NCI-H2107 treated with DMSO at 0.1 percent for 48 hours (cell line): Measurements from ENCODE around the gene CSF2.

Experiments
- DNase-seq: peaks from one replicate; lab custom pipeline; 2025; ENCODE audit not compliant: unreplicated experiment; lab: John Stamatoyannopoulos, UW

Gene CSF2

DNA sequence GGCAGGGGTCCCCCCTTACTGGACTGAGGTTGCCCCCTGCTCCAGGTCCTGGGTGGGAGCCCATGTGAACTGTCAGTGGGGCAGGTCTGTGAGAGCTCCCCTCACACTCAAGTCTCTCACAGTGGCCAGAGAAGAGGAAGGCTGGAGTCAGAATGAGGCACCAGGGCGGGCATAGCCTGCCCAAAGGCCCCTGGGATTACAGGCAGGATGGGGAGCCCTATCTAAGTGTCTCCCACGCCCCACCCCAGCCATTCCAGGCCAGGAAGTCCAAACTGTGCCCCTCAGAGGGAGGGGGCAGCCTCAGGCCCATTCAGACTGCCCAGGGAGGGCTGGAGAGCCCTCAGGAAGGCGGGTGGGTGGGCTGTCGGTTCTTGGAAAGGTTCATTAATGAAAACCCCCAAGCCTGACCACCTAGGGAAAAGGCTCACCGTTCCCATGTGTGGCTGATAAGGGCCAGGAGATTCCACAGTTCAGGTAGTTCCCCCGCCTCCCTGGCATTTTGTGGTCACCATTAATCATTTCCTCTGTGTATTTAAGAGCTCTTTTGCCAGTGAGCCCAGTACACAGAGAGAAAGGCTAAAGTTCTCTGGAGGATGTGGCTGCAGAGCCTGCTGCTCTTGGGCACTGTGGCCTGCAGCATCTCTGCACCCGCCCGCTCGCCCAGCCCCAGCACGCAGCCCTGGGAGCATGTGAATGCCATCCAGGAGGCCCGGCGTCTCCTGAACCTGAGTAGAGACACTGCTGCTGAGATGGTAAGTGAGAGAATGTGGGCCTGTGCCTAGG lies at the start of gene CSF2:
TSS of gene CSF2 (plus strand) at position 559 of the 783 bp plus-strand sequence. CDS start at position 594, 35 bp downstream.
- no peak for DNase-seq

DNA sequence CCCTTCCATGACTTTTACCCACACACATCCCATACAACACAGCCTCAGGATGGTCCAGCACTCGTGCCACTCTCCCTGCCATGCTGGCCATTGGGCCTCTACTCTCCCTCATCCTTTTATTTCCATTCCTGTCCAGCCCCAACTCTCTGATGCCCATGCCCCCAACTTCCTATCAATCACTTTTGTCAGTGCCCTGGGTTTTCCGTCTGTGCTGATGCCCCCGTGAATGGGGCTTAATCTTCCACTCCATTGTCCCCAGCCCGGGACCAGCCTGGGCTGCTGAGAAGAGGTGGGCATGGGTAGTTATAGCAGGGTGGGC lies 49.5 kb upstream of the CSF2 start:
- no peak for DNase-seq

DNA sequence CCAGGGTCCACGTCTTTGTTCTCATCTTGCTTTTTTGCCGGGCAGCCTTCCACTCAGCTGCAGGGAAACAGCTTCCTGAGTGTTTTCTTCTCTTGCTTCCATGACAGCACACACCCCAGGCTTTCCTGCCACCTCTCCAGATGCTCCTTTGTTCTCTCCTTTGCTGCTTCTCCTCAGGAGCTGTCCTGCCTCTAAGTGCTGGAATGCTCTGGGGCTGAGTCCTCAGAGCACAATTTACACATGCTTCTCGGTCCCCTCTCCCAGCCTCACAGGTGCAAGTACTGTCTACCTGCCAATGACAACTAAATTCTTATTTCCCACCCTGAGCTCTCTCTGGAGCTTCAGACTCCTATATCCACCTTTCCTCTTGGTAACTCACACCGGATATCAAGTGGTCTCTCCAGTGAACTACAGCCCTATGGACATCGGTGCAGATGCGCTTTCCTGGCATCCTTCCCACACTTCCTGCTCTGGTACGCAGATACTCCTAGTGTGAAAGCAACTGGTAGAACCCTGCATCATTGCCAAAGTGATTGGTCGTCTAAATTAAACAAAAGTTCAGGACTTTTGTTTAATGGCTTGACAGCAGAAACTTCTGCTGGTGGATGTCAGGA lies 48.7 kb upstream of the CSF2 start:
- no peak for DNase-seq

DNA sequence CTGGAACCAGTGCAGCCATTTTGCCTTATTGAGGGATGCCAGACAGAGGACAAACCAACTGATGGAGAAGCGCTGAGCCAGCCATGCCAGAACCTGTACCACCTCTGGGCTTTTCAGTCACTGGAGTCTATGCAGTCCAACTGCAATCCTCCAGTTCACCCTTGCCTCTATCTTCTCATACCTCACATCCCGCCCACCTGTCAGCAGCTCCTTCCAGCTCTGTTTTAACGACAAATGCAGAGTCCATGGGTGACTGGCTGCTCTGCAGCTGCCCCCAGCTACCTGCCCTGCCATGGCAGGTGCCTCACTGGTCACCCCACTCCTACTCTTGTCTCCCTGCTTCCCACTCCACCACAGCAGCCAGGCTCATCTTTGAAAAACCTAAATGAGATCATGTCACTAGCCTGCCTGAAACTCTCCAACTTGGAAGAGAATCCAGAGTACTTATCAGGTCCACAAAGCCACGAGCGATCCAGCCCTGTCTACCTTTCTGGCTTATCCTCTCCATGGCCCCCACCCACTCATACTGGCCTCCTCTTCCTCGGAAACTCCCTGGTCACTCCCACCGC lies 48.1 kb upstream of the CSF2 start:
- no peak for DNase-seq

DNA sequence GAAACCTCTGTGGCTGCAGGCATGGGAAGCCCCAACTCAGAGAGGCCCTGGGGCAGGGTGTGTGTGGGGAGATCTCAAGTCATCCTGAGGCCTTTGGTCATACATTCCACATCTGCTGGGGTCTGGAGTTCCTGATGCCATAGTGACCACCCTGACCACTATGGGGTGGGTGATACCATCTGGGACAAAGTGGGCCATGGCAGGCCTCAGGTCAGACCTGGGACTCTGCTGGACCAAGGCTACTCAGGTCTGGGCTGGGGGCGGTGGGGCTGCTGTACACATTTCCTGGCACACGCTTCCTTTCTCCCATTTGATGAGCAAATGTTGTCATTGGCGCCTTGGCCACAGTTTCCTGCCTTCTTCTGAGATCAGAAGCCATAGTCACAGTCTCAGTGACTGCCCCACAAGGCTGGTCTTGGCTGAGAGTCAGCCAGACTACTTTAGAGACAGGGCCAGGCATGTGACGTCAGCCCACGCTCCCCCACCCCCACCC lies 47.0 kb upstream of the CSF2 start:
- DNase-seq = no peak

DNA sequence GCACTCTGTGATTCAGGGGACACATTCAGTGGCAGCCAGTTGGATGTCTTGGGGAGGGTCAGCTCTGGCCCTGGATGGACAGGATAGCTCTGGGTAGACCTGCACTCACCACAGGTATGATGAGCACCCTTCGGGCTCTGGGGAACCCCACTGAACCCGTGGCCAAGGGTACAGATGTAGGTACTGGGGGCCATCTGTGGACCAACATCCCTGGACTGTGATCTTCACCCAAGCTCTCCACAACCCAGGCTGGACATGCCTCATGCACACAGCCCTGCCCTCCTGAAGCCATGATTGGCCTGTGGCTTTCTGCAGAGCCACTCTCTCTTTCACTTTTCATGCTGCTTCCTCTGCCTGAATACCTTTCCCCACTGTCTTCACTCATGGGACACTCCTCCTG lies 46.6 kb upstream of the CSF2 start:
- DNase-seq = no peak

DNA sequence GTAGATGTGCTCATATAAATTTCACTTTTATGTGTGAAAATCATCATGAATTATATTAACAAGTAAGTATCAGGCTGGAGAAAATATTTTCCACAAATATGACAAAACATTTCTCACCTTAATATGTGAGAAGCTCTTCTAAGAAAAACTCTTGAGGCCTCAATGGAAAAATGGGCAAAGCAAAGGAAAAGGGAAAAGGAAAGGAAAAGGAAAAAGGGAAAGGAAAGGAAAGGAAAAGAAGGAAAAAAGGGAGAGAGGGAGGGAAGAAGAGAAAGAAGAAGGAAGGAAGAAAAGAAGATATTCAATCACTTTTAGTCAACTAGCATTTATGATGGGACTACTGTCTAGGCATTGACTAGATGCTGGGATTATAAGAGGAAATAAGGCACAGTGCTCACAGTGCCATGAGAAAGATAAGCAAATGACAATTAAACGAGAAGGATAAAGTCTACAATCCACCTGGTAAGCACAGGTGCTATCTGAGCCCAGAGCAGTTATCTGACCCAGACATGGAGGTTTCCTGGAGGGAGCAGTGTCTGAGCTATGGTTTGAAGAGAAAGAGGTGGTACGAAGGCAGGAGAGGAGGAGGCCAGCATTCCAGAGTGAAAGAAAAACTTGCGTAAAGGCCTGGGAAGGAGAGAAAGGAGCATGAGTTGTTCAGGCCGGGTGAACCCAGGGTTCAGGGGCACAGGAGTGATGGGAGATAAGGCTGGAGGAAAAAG lies 43.8 kb upstream of the CSF2 start:
- DNase-seq = no peak

DNA sequence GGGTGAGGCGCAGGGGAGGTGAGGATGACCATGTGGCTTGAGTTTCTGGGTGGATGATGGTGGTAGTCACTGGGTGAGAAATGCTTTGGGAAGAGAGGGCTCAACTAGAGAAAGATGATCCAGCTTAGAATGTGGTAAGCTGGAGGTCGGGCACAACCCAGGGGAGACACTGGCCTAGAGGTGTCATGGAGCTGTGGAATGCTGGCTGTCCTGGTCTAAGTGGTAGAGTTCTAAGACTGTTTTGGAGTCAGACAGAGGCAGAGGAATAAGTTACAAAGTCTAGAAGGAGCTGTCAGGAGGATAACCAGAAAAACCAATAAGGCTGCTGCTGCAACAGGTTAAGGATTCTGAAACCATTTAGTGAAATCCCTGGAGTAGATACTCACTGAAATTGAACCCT lies 43.0 kb upstream of the CSF2 start:
- DNase-seq = no peak

DNA sequence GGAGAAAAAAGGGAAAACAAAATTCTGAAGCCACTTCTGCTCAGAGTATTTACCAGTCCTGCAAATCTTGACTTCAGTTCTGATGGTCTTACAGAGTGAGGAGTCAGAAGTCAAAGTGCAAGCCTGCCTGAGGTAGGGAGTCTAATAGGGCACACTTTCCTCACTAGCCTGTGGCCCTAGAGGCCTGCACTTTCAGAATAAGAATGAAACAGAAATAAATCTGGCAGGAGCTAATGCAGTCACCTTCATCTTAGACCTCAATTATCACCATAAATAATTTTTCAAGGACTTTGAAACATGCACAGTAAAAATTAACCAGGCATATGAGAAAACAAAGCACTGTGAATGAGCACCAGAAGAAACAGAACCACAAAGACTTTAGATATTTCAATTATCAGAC lies 41.4 kb upstream of the CSF2 start:
- DNase-seq = no peak

DNA sequence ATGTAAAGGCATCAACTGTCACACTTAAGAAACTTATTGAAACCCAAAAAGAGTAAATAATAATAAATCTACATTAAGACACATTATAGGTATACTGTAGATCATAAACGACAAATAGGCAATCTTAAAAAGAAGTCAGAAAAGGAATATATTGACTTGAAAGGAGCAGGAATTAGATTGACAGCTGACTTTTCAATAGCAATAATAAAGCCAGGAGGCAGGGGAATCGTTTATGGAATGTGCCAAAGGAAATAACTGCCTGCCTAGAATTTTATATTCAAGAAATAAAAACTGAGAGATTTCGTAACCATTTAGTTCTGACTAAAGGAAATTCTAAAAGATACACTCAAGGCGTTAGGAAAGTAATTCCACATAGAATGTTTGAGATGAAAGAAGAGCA lies 40.5 kb upstream of the CSF2 start:
- no peak for DNase-seq

DNA sequence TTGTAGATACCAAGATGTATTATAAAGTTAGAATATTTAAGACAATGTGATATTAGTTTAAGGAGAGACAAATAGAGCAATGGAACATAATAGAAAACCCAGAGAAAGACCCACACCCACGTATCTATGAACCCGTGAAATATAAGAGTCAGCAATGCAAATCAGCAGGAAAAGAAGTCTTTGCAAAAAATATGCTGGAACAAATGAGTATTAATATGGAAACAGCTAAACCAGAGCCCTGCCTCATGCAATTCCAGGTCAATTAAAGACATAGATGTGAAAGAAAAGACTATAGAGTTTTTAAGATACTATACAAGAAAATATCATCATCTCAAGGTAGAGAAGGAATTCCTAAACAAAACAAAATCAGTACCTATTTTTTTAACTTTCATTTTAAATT lies 36.2 kb upstream of the CSF2 start:
- no peak for DNase-seq

DNA sequence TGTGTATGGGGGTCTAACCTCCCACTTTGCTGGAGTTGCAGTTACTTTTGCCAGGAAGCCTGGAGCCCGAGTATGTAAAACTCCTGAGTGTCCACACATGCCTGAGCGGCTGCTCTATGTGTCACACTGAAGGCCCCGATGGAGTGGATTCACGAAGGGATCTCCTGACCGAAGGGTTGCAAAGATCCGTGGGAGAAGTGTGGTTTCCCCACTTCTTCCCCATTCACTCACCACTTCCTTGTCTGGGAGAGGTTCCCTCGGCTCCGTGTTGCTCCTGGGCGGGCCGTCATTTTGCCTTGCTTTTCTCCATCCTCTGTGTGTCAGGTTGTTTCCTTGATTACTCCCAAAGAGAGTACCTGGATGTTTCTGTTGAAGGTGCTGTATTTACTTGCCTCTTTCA lies 29.4 kb upstream of the CSF2 start:
- DNase-seq = no peak

DNA sequence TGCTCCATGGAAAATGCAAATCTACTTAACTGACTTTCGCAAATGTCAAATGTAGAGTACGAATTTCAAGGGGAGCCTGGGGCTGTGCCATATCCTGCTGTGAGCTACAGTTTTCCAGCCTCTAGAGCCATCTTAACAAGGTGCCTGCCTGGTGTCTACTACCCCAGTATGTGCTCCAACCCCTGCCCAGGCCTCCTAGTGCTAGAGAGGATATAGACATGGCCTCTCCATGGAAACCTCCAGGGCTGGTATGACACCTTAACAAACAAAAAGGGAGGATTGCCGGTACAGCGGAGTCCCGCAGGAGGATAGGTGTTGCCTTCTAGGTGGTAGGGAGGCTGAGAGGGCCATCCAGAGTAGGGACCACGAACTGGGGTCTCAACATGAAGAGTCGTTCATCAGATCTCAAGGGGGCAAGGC lies 26.7 kb upstream of the CSF2 start:
- no peak for DNase-seq

DNA sequence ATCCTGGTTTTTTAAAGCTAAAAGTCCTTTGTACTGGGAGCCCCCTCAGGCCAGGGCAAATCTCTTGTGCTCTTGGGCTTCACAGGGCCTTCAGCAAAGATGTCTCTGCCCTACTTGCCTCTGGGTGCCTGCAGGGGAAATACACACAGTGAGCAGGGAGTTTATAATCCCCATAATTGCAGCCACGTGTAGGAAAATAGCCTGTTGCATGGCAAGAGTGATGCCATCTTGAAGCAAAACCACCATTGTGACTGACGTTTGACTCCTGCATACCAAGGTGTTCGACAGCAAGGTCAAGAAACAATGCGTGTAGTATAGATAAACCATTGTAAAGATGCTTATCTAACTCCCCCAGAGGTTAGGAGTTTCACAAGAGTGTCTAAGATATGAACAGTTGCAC lies 24.5 kb upstream of the CSF2 start:
- DNase-seq = no peak

DNA sequence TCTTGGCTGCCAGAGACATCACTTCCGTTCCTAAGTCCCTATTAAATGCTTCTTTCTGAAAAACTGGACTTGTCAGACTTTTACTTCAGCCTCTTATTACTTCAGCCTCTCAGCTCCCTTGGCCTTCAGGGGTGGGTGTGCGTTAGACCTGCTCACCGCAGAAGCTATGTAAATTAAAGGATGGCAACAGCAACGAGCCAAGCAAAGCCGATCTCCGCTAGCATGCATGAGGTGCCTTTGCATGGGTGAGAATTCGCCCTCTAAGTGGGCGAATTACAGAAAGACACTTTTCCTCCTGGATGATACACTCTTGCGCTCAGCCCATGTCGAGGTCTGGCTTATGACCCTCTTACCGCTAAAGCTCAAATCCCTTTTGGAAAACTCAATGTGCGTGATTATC lies 24.0 kb upstream of the CSF2 start:
- no peak for DNase-seq

DNA sequence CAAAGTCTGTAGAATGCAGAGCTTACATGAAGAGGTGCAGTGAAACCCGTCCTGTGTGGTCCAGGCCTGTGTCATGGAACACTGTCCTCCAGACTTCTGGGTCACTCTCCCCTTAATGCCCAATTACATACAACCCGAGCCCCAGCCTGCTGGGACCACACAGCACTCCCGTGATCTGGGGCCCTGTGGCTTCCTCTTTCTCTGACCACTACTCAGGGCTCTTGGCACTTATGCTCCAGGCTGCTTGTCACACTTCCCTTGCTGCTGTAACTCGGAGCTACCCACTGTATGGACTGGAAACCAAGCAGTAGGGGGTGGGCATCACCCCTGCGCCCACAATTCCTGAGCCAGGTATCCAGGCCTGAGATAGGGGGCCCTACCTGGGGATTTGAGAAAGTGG lies 23.5 kb upstream of the CSF2 start:
- no peak for DNase-seq

DNA sequence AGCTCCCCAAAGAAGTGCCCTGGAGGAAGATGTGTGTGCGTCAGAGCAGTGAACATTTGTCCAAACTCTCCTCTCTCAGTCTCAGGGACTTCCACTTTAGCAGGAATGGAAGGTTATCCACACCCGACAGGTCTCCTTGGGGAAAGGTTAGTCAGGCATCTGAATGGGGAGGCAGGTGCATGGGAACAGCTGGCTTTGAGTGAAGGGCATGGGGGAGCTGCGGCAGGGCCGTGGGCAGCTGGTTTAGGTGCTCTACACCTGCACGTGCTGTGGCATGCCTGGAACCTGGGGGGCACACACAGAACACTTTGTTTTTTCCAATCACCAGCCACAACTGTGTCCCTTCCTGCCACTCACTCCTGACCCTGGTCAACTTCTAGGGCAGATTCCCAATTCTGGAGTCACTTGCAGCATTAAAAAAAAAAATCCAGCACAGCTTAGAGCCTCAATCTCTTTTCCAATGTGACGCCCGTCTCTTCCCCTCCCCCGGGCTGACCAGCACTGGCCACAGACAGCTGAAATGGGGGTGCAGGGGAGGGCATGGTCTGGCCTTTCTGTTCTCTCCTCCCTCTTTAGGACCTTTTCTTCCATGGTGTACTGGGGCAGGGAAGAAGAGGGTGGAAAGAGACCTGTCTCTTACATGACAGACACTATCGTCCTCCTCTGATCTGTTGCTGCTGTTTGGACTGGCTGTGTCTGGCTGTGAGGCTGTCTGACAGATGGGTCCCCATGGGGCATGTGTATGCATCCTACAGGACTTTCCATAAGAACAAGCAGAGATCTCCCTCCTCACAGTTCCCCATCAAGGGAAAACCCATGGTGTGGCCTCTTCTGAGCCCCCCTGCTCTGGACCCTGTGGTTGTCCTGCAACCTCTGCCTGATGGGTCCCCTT lies 22.7 kb upstream of the CSF2 start:
- DNase-seq = no peak

DNA sequence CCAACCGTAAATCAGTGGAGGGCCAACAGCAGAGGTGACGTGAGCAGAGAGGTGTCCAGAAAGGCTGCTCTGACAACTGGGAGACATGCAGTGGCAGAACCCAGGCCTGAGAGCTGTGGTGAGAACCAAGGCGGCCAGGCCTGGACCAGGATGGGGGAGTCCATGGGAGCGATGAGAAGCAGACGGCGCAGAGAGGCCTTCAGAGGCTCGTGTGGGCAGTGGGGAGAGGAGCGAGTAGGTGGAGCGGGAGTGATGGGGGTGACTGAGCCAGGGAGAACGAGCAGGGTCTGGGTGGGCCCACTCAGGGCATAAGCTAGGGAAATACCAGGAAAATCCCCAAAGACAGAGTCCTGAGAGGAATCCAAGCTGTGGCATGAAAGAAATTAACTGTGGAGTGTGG lies 21.1 kb upstream of the CSF2 start:
- no peak for DNase-seq

DNA sequence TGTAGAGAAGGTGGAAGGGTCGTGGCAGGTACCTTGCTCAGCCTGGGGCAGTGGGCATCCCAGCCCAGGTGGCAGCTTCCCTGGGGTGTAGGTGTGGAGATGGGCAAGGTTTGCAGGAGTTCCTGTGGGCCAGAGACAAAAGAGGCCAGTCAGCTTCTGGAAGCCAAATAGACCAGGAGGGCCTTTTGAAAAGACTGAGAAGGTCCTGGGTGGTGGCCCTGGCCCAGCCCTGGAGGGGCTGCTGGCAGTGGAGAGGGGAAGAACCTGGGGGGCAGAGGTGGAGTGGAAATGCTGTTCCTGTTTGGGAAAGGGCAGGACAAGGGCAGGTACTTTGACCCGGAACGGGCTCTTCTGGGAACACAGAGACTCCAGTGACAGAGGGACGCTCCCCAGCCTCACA lies 20.1 kb upstream of the CSF2 start:
- no peak for DNase-seq

DNA sequence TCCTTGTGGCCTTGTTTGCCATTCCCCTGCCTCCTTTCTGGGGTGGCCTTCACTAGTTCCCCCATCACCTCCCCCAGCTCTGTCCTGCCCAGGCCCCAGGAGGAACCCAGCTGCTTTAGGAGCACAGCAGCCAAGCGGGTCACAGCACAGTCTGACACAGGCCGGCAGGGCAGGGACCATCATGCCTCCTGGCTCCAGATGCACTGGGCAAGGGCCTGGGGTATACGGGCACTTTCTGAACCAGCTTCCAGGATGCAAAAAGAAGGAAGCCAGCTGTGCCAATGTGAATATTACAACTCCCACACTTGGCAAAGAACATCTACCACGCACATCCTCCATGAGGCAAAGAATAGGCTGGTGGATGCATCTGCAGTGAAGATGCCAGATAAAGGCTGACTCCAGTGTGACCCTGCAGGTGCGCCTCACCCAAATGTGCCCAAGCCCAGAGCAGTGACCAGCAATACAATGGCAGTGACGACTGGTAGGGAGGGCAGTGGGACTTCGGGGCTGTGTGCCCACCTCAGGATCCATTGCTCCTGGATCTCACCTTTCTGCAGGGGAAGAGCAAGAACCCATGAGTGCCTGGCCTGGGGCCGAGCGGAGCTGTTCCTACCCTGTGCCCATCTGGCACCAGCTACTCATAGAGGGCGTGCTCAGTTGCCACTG lies 19.4 kb upstream of the CSF2 start:
- DNase-seq = no peak
